Mesendoderm (in vitro differentiated cells): Measurements from ENCODE around the gene GGA2. TPM values are rescaled to one million over a fixed set of nuclear protein-coding genes. Genes with fewer than 3 reads are reported as not detected.

Experiments
- DNase-seq: peaks from one replicate; pipeline ENCODE4 v3.0.0; 2013
- H2AK5ac ChIP-seq: 2 replicates; pipeline ENCODE4 v1.6.1; 2013; ENCODE audit warnings: low read length, inconsistent platforms
- H2BK120ac ChIP-seq: 2 replicates; pipeline ENCODE4 v1.6.1; 2013; ENCODE audit warnings: low read depth, mild to moderate bottlenecking, low read length, moderate library complexity, mixed read lengths
- H2BK15ac ChIP-seq: replicated peaks from 2 replicates; pipeline ENCODE4 v1.6.1; 2013; ENCODE audit warnings: low read depth, mild to moderate bottlenecking, moderate library complexity
- H2BK5ac ChIP-seq: 2 replicates; pipeline ENCODE4 v1.6.1; 2013; ENCODE audit warnings: low read length, inconsistent platforms
- H3K18ac ChIP-seq: 2 replicates; pipeline ENCODE4 v1.6.1; 2013; ENCODE audit warnings: mild to moderate bottlenecking, low read length, mixed read lengths
- H3K23ac ChIP-seq: one replicate; pipeline ENCODE4 v1.6.1; 2013; ENCODE audit warnings: low read length
- H3K27ac ChIP-seq: 2 replicates; pipeline ENCODE4 v1.5.1; 2013; ENCODE audit warnings: low read depth, mild to moderate bottlenecking, inconsistent platforms, low read length, moderate library complexity
- H3K27me3 ChIP-seq: 2 replicates; pipeline ENCODE4 v1.6.1; 2013; ENCODE audit warnings: low read length, control low read depth, mild to moderate bottlenecking, inconsistent platforms; ENCODE audit not compliant: insufficient read depth, poor library complexity
- H3K36me3 ChIP-seq: 2 replicates; pipeline ENCODE4 v1.6.1; 2013; ENCODE audit warnings: low read length, inconsistent platforms; ENCODE audit not compliant: control insufficient read depth, insufficient read depth
- H3K4ac ChIP-seq: one replicate; pipeline ENCODE4 v1.6.1; 2013; ENCODE audit warnings: low read depth, mild to moderate bottlenecking, low read length, moderate library complexity
- H3K4me1 ChIP-seq: 2 replicates; pipeline ENCODE4 v1.6.1; 2013; ENCODE audit warnings: low read depth, low read length, inconsistent platforms; ENCODE audit not compliant: control insufficient read depth
- H3K4me2 ChIP-seq: 2 replicates; pipeline ENCODE4 v1.6.1; 2013; ENCODE audit warnings: low read length
- H3K4me3 ChIP-seq: 2 replicates; pipeline ENCODE4 v1.5.1; 2013; ENCODE audit warnings: mild to moderate bottlenecking, low read length
- H3K56ac ChIP-seq: one replicate; pipeline ENCODE4 v1.6.1; 2013; ENCODE audit warnings: low read length
- H3K79me1 ChIP-seq: 2 replicates; pipeline ENCODE4 v1.6.1; 2013; ENCODE audit warnings: low read length, inconsistent platforms
- H3K79me2 ChIP-seq: 2 replicates; pipeline ENCODE4 v1.6.1; 2013; ENCODE audit warnings: mild to moderate bottlenecking, low read length; ENCODE audit not compliant: control insufficient read depth, insufficient read depth
- H3K9ac ChIP-seq: 2 replicates; pipeline ENCODE4 v1.6.1; 2013; ENCODE audit warnings: low read length, inconsistent platforms
- H4K5ac ChIP-seq: one replicate; pipeline ENCODE4 v1.6.1; 2013; ENCODE audit warnings: low read length
- H4K8ac ChIP-seq: one replicate; pipeline ENCODE4 v1.6.1; 2013; ENCODE audit warnings: low read depth, mild to moderate bottlenecking, control low read depth, low read length, moderate library complexity
- WGBS: extraction: QIAGEN DNeasy Blood & Tissue Kit; methylation state at CpG from one replicate; pipeline ENCODE4 v1.1.7; 2013; ENCODE audit warnings: low lambda C conversion rate, missing lambda C conversion rate; ENCODE audit not compliant: insufficient coverage; ENCODE audit errors: extremely low coverage; 5-methylcytosine and 5-hydroxymethylcytosine counted together
- polyA plus RNA-seq, 2 experiments: library from polyadenylated mRNA; stranded (reverse); fragments of 200-250 nt; gene quantifications; one replicate each; pipeline ENCODE4 v1.2.3, GENCODE V29; 2013

GGA2 gene
- polyA plus RNA-seq (2013, experiment 1 of 2), result 34.7 TPM
- 35.7 TPM for polyA plus RNA-seq (2013, experiment 2 of 2)

- peak within 1 kb of the TSS; percentile 13 for H2BK120ac ChIP-seq
- H2BK15ac ChIP-seq, result no peak within 1 kb of the TSS
- WGBS, result no CpG with 5 or more reads among the region's 71 CpGs
- DNase-seq, result peak; percentile 84
- H3K27me3 ChIP-seq, result no peaks in the 10 kb centered on the region
- H3K9ac ChIP-seq, result peak within 1 kb of the TSS; percentile 84
- H4K8ac ChIP-seq, result no peak within 1 kb of the TSS
- no peak within 1 kb of the TSS for H2AK5ac ChIP-seq
- H3K56ac ChIP-seq, result peak within 1 kb of the TSS; percentile 92
- peaks cover 38% of the 10 kb centered on the region for H3K79me2 ChIP-seq
- no peaks in the 10 kb centered on the region for H3K4me1 ChIP-seq
- H3K27ac ChIP-seq, result peak within 1 kb of the TSS; percentile 53
- peak within 1 kb of the TSS; percentile 76 for H3K23ac ChIP-seq
- H3K4ac ChIP-seq, result peak within 1 kb of the TSS; percentile 74
- peak within 1 kb of the TSS; percentile 90 for H3K4me2 ChIP-seq
- no peak within 1 kb of the TSS for H4K5ac ChIP-seq
- peaks cover 14% of the 10 kb centered on the region for H3K79me1 ChIP-seq
- no peaks in the 10 kb centered on the region for H3K36me3 ChIP-seq
- H2BK5ac ChIP-seq, result no peak within 1 kb of the TSS
- H3K18ac ChIP-seq, result peak within 1 kb of the TSS; percentile 99
- H3K4me3 ChIP-seq, result peak within 1 kb of the TSS; percentile 82
Measured at GRCh38 chr16:23510164-23510914, at the start of gene GGA2. TSS of gene GGA2 (minus strand) at chr16:23510494. CDS start at chr16:23510411, 83 bp downstream.

- peak overlapping the region; percentile 98 for H3K4me2 ChIP-seq
- peaks cover 9% of the 10 kb centered on the region for H3K36me3 ChIP-seq
- peak overlapping the region; percentile 78 for H3K27ac ChIP-seq
- no peak overlapping the region for H4K5ac ChIP-seq
- peak overlapping the region; percentile 97 for H3K56ac ChIP-seq
- peaks cover 28% of the 10 kb centered on the region for H3K79me1 ChIP-seq
- H3K9ac ChIP-seq, result peak overlapping the region; percentile 96
- H2AK5ac ChIP-seq, result no peak overlapping the region
- H3K23ac ChIP-seq, result peak overlapping the region; percentile 89
- DNase-seq, result no peak
- H2BK5ac ChIP-seq, result no peak overlapping the region
- H3K18ac ChIP-seq, result peak overlapping the region; percentile 43
- no CpG with 5 or more reads among the region's 60 CpGs for WGBS
- H3K27me3 ChIP-seq, result no peaks in the 10 kb centered on the region
- peaks cover 2% of the 10 kb centered on the region for H3K4me1 ChIP-seq
- H4K8ac ChIP-seq, result peak overlapping the region; percentile 99
- peaks cover 37% of the 10 kb centered on the region for H3K79me2 ChIP-seq
- H3K4me3 ChIP-seq, result peak overlapping the region; percentile 94
- no peak overlapping the region for H2BK15ac ChIP-seq
- peak overlapping the region; percentile 70 for H3K4ac ChIP-seq
- peak overlapping the region; percentile 19 for H2BK120ac ChIP-seq
Measured at GRCh38 chr16:23557779-23558702, 47.7 kb upstream of the GGA2 start.

- Histone ChIP-seq H3K9ac (peak within 1 kb of the TSS; percentile 96), H3K79me1 (peaks cover 28% of the 10 kb centered on the region), H3K4me3 (peak within 1 kb of the TSS; percentile 94), H4K8ac (peak within 1 kb of the TSS; percentile 99), H3K4me2 (peak within 1 kb of the TSS; percentile 98), H3K23ac (peak within 1 kb of the TSS; percentile 89), H3K27me3 (no peaks in the 10 kb centered on the region), H3K18ac (peak within 1 kb of the TSS; percentile 88), H3K4me1 (peaks cover 2% of the 10 kb centered on the region), H2BK15ac (no peak within 1 kb of the TSS), H3K4ac (peak within 1 kb of the TSS; percentile 70), H3K27ac (peak within 1 kb of the TSS; percentile 83), H4K5ac (no peak within 1 kb of the TSS), H2AK5ac (no peak within 1 kb of the TSS), H3K56ac (peak within 1 kb of the TSS; percentile 98), H2BK120ac (peak within 1 kb of the TSS; percentile 19), H3K36me3 (peaks cover 5% of the 10 kb centered on the region), H2BK5ac (peak within 1 kb of the TSS; percentile 85), H3K79me2 (peaks cover 37% of the 10 kb centered on the region)
- WGBS, result no CpG with 5 or more reads among the region's 65 CpGs
- peak; percentile 99 for DNase-seq
Measured at GRCh38 chr16:23556881-23557778, 46.8 kb upstream of the GGA2 start, which contains the start of the genes EARS2 and UBFD1. TSS of gene EARS2 (minus strand) at chr16:23557350. CDS start at chr16:23557343, 7 bp downstream. TSS of gene UBFD1 (plus strand) at chr16:23557727. CDS start at chr16:23557743, 16 bp downstream.

- WGBS, result no CpG with 5 or more reads among the region's 3 CpGs
- Histone ChIP-seq H2BK120ac (no peak overlapping the region), H3K18ac (no peak overlapping the region), H3K79me1 (peaks cover 15% of the 10 kb centered on the region), H4K5ac (no peak overlapping the region), H2BK5ac (no peak overlapping the region), H3K27ac (no peak overlapping the region), H3K4me1 (peaks cover 2% of the 10 kb centered on the region), H2BK15ac (no peak overlapping the region), H3K4me2 (no peak overlapping the region), H3K4me3 (no peak overlapping the region), H3K9ac (no peak overlapping the region), H2AK5ac (no peak overlapping the region), H3K27me3 (no peaks in the 10 kb centered on the region), H3K79me2 (peaks cover 20% of the 10 kb centered on the region), H3K4ac (no peak overlapping the region), H3K36me3 (peaks cover 9% of the 10 kb centered on the region), H3K56ac (no peak overlapping the region), H4K8ac (no peak overlapping the region), H3K23ac (no peak overlapping the region)
- DNase-seq, result no peak
Measured at GRCh38 chr16:23554536-23554935, 44.2 kb upstream of the GGA2 start.

- Histone ChIP-seq H4K8ac (no peak overlapping the region), H3K4ac (no peak overlapping the region), H3K4me1 (peaks cover 2% of the 10 kb centered on the region), H3K4me3 (no peak overlapping the region), H3K56ac (no peak overlapping the region), H2BK15ac (no peak overlapping the region), H3K36me3 (peaks cover 13% of the 10 kb centered on the region), H3K27ac (no peak overlapping the region), H3K79me1 (peaks cover 9% of the 10 kb centered on the region), H3K4me2 (no peak overlapping the region), H2BK5ac (no peak overlapping the region), H2AK5ac (no peak overlapping the region), H3K9ac (no peak overlapping the region), H3K23ac (no peak overlapping the region), H3K27me3 (no peaks in the 10 kb centered on the region), H3K79me2 (peaks cover 2% of the 10 kb centered on the region), H2BK120ac (no peak overlapping the region), H3K18ac (no peak overlapping the region), H4K5ac (no peak overlapping the region)
- DNase-seq, result peak; percentile 72
- no CpG with 5 or more reads among the region's 6 CpGs for WGBS
Measured at GRCh38 chr16:23552161-23552560, 41.9 kb upstream of the GGA2 start.
